K562 (cell line): ENCODE data around the gene PAQR7. TPM values are rescaled to one million over a fixed set of nuclear protein-coding genes. Genes with fewer than 3 reads are reported as not detected.

Experiments used
- FOXM1 ChIP-seq, 2 experiments: fragments of 450-650 bp in 1 of 2; sonication (generic) in 1 of 2; formaldehyde crosslinking in 1 of 2; IDR thresholded peaks; 2 replicates each; pipeline versions ENCODE4 v1.6.1 to v1.9.0; 2017 to 2022; ENCODE audit warnings: low read depth in 2 of 2, mild to moderate bottlenecking in 2 of 2, missing genetic modification reagents in 1 of 2, moderate library complexity in 1 of 2
- KLF10 ChIP-seq: fragments of 250-450 bp; sonication (Bioruptor Pico); IDR thresholded peaks from 2 replicates; pipeline ENCODE4 v1.6.1; 2021; ENCODE audit warnings: matching md5 sums
- NCOR1 ChIP-seq: fragments of 450-650 bp; IDR thresholded peaks from 2 replicates; pipeline ENCODE4 v1.6.1; 2016; ENCODE audit warnings: mild to moderate bottlenecking, moderate library complexity
- NELFE ChIP-seq: IDR thresholded peaks from 2 replicates; pipeline ENCODE4 v1.6.1; 2011; ENCODE audit warnings: mild to moderate bottlenecking; ENCODE audit not compliant: insufficient read depth, insufficient read length
- PTRF ChIP-seq: fragments of 450-650 bp; IDR thresholded peaks from 2 replicates; pipeline ENCODE4 v1.6.1; 2016; ENCODE audit warnings: mild to moderate bottlenecking, missing genetic modification characterization, missing compliant biosample characterization
- RB1 ChIP-seq: fragments of 450-650 bp; IDR thresholded peaks from 2 replicates; pipeline ENCODE4 v1.6.1; 2017; ENCODE audit warnings: low read depth, mild to moderate bottlenecking
- RBM15 ChIP-seq: fragments of 200-400 bp; formaldehyde crosslinking; IDR thresholded peaks from 2 replicates; pipeline ENCODE4 v1.6.1; 2018; ENCODE audit warnings: mild to moderate bottlenecking, low read length, moderate library complexity; ENCODE audit not compliant: insufficient read depth
- SMAD4 ChIP-seq: fragments of 250-450 bp; sonication (Bioruptor Pico); conservative IDR thresholded peaks from 2 replicates; pipeline ENCODE4 v1.8.0; 2021; ENCODE audit warnings: inconsistent platforms, mild to moderate bottlenecking, moderate library complexity
- TARDBP ChIP-seq: fragments of 450-650 bp; IDR thresholded peaks from 2 replicates; pipeline ENCODE4 v1.6.1; 2016
- ZNF197 ChIP-seq: fragments of 200-800 bp; sonication (Bioruptor generic); IDR thresholded peaks from 2 replicates; pipeline ENCODE4 v1.6.1; 2016; ENCODE audit warnings: low read depth, missing genetic modification characterization, missing compliant biosample characterization
- ZNF717 ChIP-seq: fragments of 250-450 bp; sonication (Bioruptor Pico); IDR thresholded peaks from 2 replicates; pipeline ENCODE4 v1.5.0; 2021
- polyA plus RNA-seq, 8 experiments: library from polyadenylated mRNA; depleted of rRNA in 4 of 8; stranded (reverse) in 5 of 8; unstranded in 3 of 8; fragments of >200 nt; fragmentation: Nextera tagmentation in 2 of 8; fragmentation: Illumina TruSeq in 1 of 8; extraction: Ambion mirVana in 2 of 8; extraction: Trizol in 1 of 8; gene quantifications; 2 replicates each; pipeline versions ENCODE4 v1.2.1 to v1.2.3, GENCODE V29; 2011 to 2014; ENCODE audit warnings: inconsistent platforms in 1 of 8, missing spikeins in 1 of 8
- total RNA-seq, 7 experiments: library from RNA; depleted of rRNA in 6 of 7; stranded (reverse); fragments of >200 nt in 6 of 7; fragmentation: Illumina TruSeq in 2 of 7; extraction: Trizol in 2 of 7; gene quantifications; 2 replicates each; pipeline versions ENCODE4 v1.2.1 to v1.2.3, GENCODE V29; 2011 to 2021; ENCODE audit warnings: low replicate concordance in 1 of 7
- TF ChIP-seq, protein P1 (sequence below): fragments of 450-650 bp; IDR thresholded peaks from 2 replicates; pipeline ENCODE4 v1.6.1; 2016; ENCODE audit warnings: low read depth
- TF ChIP-seq, protein P2 (sequence below): fragments of 250-450 bp; sonication (Bioruptor Pico); IDR thresholded peaks from 2 replicates; pipeline ENCODE4 v1.4.0; 2020; ENCODE audit warnings: mild to moderate bottlenecking
- TF ChIP-seq, protein P3 (sequence below): fragments of 450-650 bp; IDR thresholded peaks from 2 replicates; pipeline ENCODE4 v1.6.1; 2018; ENCODE audit not compliant: partially characterized antibody

Gene PAQR7
- total and polyA plus RNA-seq, 9 of the 15 experiments (the other 6 are each of a cell fraction or from before 2014, with no cell fraction given): 1.1 to 5.2 (median 2.6) TPM

DNA sequence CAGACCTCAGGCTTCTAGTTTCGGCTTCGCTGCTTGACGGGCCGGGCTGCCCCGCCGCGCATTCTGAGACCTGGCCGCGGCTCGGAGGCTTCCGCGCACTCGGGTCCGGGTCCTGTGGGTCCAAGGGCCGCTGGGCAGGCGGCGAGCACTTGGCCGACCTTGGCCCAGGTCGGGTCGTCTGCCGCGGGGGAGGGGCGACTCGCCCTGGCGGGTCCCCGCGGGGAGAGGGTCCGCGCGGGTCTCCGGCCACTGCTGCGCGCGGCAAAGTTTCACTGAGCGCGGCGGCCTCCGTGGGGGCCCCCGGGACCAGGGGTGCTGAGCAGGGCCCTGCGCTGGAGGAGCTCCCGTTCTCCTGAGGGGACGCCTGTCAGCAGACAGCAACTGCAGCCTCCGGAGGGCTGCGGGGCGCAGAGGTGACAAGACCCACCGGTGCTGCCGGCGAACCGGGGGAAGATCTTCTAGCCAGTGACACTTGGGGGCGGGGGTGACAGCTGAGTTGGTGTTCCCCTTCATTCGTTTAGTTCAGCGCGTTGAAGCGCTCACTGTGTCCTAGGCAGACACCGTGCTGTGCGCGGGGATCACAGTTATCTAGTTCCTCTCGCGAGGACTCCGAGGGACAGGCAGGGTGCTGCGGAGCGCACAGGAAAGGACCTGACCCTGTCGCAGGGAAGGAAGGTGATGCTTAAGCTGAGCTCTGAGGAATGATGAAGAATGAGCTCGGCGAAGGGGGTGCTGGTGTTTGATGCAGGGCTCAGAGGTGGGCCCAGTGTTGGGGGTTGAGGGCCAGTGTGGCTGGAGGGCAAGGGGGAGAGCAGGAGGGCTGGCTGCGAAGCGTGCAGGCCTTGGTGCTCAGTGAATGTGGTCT is 55.0 kb downstream of the PAQR7 start (continued):
- TF ChIP-seq, protein P1, sequence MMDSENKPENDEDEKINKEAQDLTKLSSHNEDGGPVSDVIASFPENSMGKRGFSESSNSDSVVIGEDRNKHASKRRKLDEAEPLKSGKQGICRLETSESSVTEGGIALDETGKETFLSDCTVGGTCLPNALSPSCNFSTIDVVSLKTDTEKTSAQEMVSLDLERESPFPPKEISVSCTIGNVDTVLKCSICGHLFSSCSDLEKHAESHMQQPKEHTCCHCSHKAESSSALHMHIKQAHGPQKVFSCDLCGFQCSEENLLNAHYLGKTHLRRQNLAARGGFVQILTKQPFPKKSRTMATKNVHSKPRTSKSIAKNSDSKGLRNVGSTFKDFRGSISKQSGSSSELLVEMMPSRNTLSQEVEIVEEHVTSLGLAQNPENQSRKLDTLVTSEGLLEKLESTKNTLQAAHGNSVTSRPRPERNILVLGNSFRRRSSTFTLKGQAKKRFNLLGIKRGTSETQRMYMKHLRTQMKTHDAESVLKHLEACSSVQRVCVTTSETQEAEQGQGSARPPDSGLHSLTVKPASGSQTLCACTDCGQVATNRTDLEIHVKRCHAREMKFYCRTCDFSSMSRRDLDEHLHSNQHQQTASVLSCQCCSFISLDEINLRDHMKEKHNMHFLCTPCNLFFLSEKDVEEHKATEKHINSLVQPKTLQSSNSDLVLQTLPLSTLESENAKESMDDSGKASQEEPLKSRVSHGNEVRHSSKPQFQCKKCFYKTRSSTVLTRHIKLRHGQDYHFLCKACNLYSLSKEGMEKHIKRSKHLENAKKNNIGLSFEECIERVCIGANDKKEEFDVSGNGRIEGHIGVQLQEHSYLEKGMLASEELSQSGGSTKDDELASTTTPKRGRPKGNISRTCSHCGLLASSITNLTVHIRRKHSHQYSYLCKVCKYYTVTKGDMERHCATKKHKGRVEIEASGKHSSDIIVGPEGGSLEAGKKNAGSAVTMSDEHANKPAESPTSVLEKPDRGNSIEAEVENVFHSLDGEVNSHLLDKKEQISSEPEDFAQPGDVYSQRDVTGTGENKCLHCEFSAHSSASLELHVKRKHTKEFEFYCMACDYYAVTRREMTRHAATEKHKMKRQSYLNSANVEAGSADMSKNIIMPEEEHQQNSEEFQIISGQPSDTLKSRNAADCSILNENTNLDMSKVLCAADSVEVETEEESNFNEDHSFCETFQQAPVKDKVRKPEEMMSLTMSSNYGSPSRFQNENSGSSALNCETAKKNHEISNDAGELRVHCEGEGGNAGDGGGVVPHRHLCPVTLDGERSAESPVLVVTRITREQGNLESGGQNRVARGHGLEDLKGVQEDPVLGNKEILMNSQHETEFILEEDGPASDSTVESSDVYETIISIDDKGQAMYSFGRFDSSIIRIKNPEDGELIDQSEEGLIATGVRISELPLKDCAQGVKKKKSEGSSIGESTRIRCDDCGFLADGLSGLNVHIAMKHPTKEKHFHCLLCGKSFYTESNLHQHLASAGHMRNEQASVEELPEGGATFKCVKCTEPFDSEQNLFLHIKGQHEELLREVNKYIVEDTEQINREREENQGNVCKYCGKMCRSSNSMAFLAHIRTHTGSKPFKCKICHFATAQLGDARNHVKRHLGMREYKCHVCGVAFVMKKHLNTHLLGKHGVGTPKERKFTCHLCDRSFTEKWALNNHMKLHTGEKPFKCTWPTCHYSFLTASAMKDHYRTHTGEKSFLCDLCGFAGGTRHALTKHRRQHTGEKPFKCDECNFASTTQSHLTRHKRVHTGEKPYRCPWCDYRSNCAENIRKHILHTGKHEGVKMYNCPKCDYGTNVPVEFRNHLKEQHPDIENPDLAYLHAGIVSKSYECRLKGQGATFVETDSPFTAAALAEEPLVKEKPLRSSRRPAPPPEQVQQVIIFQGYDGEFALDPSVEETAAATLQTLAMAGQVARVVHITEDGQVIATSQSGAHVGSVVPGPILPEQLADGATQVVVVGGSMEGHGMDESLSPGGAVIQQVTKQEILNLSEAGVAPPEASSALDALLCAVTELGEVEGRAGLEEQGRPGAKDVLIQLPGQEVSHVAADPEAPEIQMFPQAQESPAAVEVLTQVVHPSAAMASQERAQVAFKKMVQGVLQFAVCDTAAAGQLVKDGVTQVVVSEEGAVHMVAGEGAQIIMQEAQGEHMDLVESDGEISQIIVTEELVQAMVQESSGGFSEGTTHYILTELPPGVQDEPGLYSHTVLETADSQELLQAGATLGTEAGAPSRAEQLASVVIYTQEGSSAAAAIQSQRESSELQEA: no peak
- no peak for TF ChIP-seq KLF10 (CRISPR knock-in tag)
- no peak for TF ChIP-seq TARDBP
- TF ChIP-seq ZNF717 (CRISPR knock-in tag): peak; percentile 80; the same call in 1 of the 2 replicates
- TF ChIP-seq SMAD4 (CRISPR knock-in tag): 0 out of 2 replicates have a peak, but pooled peaks have one; percentile 56
- TF ChIP-seq, protein P2, sequence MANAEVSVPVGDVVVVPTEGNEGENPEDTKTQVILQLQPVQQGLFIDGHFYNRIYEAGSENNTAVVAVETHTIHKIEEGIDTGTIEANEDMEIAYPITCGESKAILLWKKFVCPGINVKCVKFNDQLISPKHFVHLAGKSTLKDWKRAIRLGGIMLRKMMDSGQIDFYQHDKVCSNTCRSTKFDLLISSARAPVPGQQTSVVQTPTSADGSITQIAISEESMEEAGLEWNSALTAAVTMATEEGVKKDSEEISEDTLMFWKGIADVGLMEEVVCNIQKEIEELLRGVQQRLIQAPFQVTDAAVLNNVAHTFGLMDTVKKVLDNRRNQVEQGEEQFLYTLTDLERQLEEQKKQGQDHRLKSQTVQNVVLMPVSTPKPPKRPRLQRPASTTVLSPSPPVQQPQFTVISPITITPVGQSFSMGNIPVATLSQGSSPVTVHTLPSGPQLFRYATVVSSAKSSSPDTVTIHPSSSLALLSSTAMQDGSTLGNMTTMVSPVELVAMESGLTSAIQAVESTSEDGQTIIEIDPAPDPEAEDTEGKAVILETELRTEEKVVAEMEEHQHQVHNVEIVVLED: no peak
- no peak for TF ChIP-seq ZNF197 (CRISPR knock-in tag)
- no peak for TF ChIP-seq PTRF (tag)
- peak; percentile 14; the same call in 1 of the 2 replicates for TF ChIP-seq RB1
- TF ChIP-seq FOXM1 (IDR thresholded peaks at IDR 0.05; ENCODE audit: low read depth): no peak
- TF ChIP-seq FOXM1 (CRISPR knock-in tag; IDR thresholded peaks at IDR 0.05; ENCODE audit: low read depth): no peak; the same call in 1 of the 2 replicates
- TF ChIP-seq NELFE: no peak
- TF ChIP-seq NCOR1: no peak
- TF ChIP-seq RBM15: no peak
- TF ChIP-seq, protein P3, sequence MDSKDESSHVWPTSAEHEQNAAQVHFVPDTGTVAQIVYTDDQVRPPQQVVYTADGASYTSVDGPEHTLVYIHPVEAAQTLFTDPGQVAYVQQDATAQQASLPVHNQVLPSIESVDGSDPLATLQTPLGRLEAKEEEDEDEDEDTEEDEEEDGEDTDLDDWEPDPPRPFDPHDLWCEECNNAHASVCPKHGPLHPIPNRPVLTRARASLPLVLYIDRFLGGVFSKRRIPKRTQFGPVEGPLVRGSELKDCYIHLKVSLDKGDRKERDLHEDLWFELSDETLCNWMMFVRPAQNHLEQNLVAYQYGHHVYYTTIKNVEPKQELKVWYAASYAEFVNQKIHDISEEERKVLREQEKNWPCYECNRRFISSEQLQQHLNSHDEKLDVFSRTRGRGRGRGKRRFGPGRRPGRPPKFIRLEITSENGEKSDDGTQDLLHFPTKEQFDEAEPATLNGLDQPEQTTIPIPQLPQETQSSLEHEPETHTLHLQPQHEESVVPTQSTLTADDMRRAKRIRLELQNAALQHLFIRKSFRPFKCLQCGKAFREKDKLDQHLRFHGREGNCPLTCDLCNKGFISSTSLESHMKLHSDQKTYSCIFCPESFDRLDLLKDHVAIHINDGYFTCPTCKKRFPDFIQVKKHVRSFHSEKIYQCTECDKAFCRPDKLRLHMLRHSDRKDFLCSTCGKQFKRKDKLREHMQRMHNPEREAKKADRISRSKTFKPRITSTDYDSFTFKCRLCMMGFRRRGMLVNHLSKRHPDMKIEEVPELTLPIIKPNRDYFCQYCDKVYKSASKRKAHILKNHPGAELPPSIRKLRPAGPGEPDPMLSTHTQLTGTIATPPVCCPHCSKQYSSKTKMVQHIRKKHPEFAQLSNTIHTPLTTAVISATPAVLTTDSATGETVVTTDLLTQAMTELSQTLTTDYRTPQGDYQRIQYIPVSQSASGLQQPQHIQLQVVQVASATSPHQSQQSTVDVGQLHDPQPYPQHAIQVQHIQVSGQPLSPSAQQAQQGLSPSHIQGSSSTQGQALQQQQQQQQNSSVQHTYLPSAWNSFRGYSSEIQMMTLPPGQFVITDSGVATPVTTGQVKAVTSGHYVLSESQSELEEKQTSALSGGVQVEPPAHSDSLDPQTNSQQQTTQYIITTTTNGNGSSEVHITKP: no peak
